ENCODE data around the gene STUB1.
A peak's percentile ranks its signal among the peaks of the same experiment; 100 is the strongest.

STUB1 gene

DNA sequence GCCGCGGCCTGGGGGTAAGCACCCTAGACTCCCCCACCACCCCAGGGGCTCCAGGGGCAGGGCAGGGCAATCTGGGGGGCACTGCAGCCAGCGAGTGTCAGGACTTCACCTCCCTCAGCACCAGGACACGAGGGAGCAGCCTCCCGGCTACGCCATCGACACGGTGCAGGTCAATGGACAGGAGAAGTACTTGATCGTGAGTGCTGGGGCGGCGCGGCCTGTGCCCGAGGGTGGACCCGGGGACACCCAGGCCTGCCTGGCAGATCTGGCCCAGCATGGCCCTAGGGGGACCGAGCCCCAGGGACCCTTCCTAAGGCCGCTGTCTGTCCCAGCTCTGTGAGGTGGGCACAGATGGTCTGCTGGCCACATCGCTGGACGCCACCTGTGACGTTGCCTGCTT lies 7.8 kb upstream of the STUB1 start:
- peaks cover 49 to 59% (median 52%) of the 10 kb centered on the region in 11 experiments for H3K36me3 ChIP-seq
- no peak overlapping the region for H3K27ac ChIP-seq
- peaks cover 14 to 35% (median 26%) of the 10 kb centered on the region in 10 experiments for H3K4me1 ChIP-seq
- H3K9ac ChIP-seq, result no peak overlapping the region
- peaks cover 12 to 29% (median 17%) of the 10 kb centered on the region in 11 experiments for H3K27me3 ChIP-seq
- H3K9me3 ChIP-seq (replicated peaks in 1 of 11), result no peaks in the 10 kb centered on the region
- no peak overlapping the region for H3K4me3 ChIP-seq
- no peak overlapping the region for H3K4me2 ChIP-seq
- peaks cover 34 to 90% (median 82%) of the 10 kb centered on the region in 11 experiments; a peak in 21 of 22 replicates for H4K20me1 ChIP-seq
- TF ChIP-seq Cebpa-rat (IDR thresholded peaks at IDR 0.05), result no peak

DNA sequence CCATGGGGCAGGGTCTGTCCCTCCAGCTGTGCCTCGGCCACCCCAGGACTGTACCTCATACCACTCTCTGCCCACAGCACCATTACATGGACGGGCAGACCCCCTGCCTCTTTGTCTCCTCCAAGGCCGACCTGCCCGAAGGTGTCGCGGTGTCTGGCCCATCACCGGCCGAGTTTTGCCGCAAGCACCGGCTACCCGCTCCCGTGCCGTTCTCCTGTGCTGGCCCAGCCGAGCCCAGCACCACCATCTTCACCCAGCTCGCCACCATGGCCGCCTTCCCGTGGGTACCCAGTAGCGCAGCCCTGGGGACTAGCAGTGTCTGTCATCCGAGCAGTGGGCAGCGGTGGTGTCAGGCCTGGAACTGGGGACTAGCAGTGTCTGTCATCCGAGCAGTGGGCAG lies 7.4 kb upstream of the STUB1 start:
- Histone ChIP-seq H3K9me3 (replicated peaks in 1 of 11) (no peaks in the 10 kb centered on the region), H3K4me3 (no peak overlapping the region), H3K27ac (no peak overlapping the region), H3K27me3 (peaks cover 12 to 29% (median 17%) of the 10 kb centered on the region in 11 experiments), H3K9ac (no peak overlapping the region), H4K20me1 (peaks cover 34 to 95% (median 82%) of the 10 kb centered on the region in 11 experiments; a peak in 21 of 22 replicates), H3K4me2 (no peak overlapping the region), H3K36me3 (peaks cover 49 to 59% (median 52%) of the 10 kb centered on the region in 11 experiments), H3K4me1 (peaks cover 11 to 32% (median 22%) of the 10 kb centered on the region in 10 experiments)
- TF ChIP-seq Cebpa-rat (IDR thresholded peaks at IDR 0.05), result no peak

DNA sequence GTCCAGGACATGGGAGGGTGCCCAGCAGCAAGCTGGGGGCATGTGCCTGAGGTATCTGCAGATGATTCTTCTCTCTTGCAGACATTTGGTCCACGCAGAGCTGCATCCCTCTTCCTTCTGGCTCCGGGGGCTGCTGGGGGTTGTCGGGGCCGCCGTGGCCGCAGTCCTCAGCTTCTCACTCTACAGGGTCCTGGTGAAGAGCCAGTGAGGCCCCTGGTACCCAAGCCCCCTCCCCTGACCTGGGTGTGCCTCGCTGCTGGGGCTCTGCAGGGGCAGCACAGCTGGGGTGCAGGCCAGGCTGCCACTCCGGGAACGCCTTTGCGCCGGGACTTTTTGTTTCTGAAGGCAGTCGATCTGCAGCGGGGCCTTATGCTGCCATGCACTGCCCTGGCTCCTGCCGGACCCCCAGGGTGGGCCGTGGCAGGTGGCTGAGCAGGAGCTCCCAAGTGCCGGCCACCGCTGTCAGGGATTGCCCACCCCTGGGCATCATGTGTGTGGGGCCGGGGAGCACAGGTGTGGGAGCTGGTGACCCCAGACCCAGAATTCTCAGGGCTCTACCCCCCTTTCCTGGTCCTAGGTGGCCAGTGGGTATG lies 6.7 kb upstream of the STUB1 start:
- Histone ChIP-seq H3K9me3 (replicated peaks in 1 of 11) (no peaks in the 10 kb centered on the region), H3K27ac (no peak overlapping the region), H3K4me3 (no peak overlapping the region), H3K4me1 (peaks cover 11 to 32% (median 23%) of the 10 kb centered on the region in 10 experiments), H3K9ac (no peak overlapping the region), H3K27me3 (peaks cover 12 to 29% (median 17%) of the 10 kb centered on the region in 11 experiments), H3K36me3 (peaks cover 49 to 59% (median 52%) of the 10 kb centered on the region in 11 experiments), H3K4me2 (no peak overlapping the region), H4K20me1 (peaks cover 34 to 99% (median 84%) of the 10 kb centered on the region in 11 experiments; a peak in 21 of 22 replicates)
- no peak for TF ChIP-seq Cebpa-rat (IDR thresholded peaks at IDR 0.05)

DNA sequence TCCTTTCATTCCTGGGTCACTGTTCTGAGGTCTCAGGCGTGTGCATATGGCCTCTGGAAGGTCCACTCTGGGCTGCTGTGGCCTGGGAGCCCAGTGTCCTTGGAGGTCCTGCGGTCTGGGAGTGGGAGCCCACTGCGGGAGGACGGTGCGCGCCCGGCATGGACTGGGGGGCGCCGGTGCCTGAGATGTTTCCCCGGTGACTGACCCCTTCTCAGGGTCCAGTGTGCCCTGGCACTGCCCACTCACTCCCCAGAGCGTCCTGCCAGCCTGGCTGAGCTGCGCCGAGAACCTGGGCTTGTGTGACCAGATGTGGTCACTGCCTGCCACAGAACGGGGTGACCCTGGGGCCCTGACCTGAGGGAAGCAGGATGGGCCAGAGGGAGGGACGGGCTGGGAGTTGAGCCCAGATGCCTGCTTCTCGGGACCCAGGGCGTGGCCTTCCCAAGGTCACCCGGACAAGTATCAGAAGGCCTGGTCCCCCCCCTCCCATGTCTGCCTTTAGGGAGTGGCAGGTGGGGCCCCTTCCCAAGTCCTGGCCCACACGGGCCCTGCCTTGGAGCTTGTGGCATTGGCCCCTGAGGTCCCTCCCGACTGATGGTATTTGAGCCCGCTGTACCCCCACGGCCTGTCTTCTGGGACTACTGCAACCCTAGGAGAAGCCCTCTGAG lies 5.9 kb upstream of the STUB1 start:
- Histone ChIP-seq H3K4me2 (peak overlapping the region in 7 of 11 experiments; percentile 21 to 48 (median 38); a peak in 9 of 22 replicates), H3K36me3 (peaks cover 48 to 55% (median 51%) of the 10 kb centered on the region in 11 experiments), H3K4me1 (peaks cover 5 to 34% (median 23%) of the 10 kb centered on the region in 10 experiments; a peak in 19 of 20 replicates), H4K20me1 (peaks cover 34 to 97% (median 81%) of the 10 kb centered on the region in 11 experiments; a peak in 21 of 22 replicates), H3K4me3 (no peak overlapping the region), H3K9me3 (replicated peaks in 1 of 11) (no peaks in the 10 kb centered on the region), H3K9ac (peak overlapping the region in 2 of 11 experiments; percentile 8 to 17; a peak in 2 of 22 replicates), H3K27ac (no peak overlapping the region), H3K27me3 (peaks cover 12 to 29% (median 17%) of the 10 kb centered on the region in 11 experiments)
- no peak for TF ChIP-seq Cebpa-rat (IDR thresholded peaks at IDR 0.05)

DNA sequence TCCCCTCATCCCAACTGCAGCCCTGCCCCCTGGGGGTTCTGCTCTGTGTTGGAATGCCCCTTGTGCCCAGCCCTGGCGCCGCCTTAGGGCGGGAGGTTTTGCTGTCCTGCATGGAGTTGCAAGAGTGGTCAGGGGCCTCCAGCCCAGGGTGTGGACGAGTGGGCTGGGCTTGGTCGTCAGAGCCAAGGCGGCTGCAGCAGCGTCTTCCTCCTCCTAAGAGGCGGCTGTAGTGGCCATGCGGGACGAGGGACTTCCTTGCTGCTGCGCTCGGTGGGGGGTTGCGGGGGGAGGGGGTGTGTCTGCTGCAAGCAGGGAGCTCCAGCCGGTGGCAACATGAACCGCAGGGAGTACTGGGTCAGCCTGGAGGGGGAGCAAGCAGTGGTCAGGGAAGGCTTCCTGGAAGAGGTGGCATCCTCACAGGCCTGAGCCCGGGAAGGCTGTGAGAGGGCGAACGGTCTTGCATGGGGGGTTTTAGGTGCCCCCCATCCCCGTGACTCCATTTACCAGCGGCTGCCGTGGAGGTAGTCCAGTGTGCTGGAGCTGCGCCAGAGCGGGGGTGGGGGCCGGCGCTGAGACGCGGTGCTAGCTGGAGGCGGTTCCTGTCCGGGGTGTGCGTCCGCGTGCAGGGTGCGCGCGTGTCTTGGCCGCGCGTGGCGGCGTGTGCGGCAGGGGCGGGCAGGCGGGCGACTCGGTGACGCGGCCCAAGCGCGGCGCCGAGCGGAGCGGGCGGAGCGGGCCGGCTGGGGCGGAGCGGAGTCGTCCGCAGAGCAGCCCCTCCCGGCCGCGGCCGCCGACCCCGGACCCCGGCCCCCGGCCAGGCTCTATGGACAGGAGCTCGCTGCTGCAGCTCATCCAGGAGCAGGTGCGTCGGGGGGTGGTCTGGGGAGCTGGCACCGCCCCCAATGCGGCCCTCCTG lies 5.0 kb upstream of the STUB1 start, which contains the start of gene RHBDL1:
TSS of gene RHBDL1 (plus strand) at position 704 of the 916 bp plus-strand sequence. CDS start at position 824, 120 bp downstream.
- H4K20me1 ChIP-seq, result peaks cover 34 to 89% (median 72%) of the 10 kb centered on the region in 11 experiments; a peak in 21 of 22 replicates
- H3K4me2 ChIP-seq, result peak within 1 kb of the TSS in 8 of 11 experiments; percentile 15 to 48 (median 36); a peak in 14 of 22 replicates
- TF ChIP-seq Cebpa-rat (IDR thresholded peaks at IDR 0.05), result no peak
- no peaks in the 10 kb centered on the region for H3K9me3 ChIP-seq (replicated peaks in 1 of 11)
- H3K36me3 ChIP-seq, result peaks cover 40 to 46% (median 43%) of the 10 kb centered on the region in 11 experiments
- H3K4me1 ChIP-seq, result peaks cover 0 to 27% (median 18%) of the 10 kb centered on the region in 10 experiments; a peak in 16 of 20 replicates
- peak within 1 kb of the TSS in 2 of 11 experiments; percentile 8 to 17; a peak in 2 of 22 replicates for H3K9ac ChIP-seq
- H3K27me3 ChIP-seq, result peaks cover 12 to 29% (median 17%) of the 10 kb centered on the region in 11 experiments
- no peak within 1 kb of the TSS for H3K4me3 ChIP-seq
- H3K27ac ChIP-seq, result no peak within 1 kb of the TSS

DNA sequence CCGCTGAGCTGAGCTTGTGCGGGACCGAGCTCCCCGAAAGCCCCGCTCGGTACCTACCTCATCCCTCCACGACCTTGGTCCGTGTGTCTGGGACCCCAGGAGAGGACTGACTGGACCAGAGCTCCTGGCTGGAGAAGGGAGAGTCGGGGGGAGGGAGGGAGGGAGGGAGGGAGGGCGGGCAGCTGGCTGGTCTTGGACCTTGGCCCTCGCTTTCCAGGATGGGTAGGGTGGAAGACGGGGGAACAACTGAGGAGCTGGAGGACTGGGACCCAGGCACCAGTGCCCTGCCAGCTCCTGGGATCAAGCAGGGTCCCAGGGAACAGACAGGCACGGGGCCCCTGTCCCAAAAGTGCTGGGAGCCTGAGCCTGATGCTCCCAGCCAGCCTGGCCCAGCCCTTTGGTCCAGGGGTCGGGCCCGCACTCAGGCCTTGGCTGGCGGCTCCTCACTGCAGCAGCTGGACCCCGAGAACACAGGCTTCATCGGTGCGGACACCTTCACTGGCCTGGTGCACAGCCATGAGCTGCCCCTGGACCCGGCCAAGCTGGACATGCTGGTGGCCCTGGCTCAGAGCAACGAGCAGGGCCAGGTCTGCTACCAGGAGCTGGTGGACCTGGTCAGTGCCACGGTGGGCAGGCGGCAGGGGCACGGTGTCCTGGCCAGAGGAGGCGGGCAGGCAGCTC lies 4.2 kb upstream of the STUB1 start:
- H3K4me2 ChIP-seq, result no peak overlapping the region

DNA sequence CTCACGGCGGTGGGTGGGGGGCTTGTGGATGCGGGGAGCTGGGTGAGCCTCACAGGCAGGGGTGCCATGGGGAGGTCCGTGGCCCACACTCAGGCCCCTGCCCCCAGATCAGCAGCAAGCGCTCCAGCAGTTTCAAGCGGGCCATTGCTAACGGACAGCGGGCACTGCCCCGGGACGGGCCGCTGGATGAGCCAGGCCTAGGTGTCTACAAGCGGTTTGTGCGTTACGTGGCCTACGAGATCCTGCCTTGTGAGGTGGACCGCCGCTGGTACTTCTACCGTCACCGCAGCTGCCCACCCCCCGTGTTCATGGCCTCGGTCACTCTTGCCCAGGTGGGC lies 3.7 kb upstream of the STUB1 start:
- H3K4me1 ChIP-seq, result peaks cover 9 to 32% (median 25%) of the 10 kb centered on the region in 10 experiments
- H3K9me3 ChIP-seq (replicated peaks in 1 of 11), result no peaks in the 10 kb centered on the region
- H4K20me1 ChIP-seq, result peaks cover 43 to 89% (median 71%) of the 10 kb centered on the region in 11 experiments; a peak in 21 of 22 replicates
- H3K36me3 ChIP-seq, result peaks cover 29 to 37% (median 33%) of the 10 kb centered on the region in 11 experiments
- H3K27ac ChIP-seq, result no peak overlapping the region
- peaks cover 12 to 29% (median 17%) of the 10 kb centered on the region in 11 experiments for H3K27me3 ChIP-seq
- TF ChIP-seq Cebpa-rat (IDR thresholded peaks at IDR 0.05), result no peak
- no peak overlapping the region for H3K9ac ChIP-seq
- no peak overlapping the region for H3K4me2 ChIP-seq
- H3K4me3 ChIP-seq, result no peak overlapping the region

More for the DNA sequence above, 4.2 kb upstream of the STUB1 start:
- H3K9me3 ChIP-seq (replicated peaks in 1 of 11), result no peaks in the 10 kb centered on the region
- H3K27me3 ChIP-seq, result peaks cover 12 to 29% (median 17%) of the 10 kb centered on the region in 11 experiments
- peaks cover 32 to 38% (median 35%) of the 10 kb centered on the region in 11 experiments for H3K36me3 ChIP-seq
- no peak for TF ChIP-seq Cebpa-rat (IDR thresholded peaks at IDR 0.05)
- H3K9ac ChIP-seq, result no peak overlapping the region
- no peak overlapping the region for H3K4me3 ChIP-seq
- peaks cover 4 to 26% (median 20%) of the 10 kb centered on the region in 10 experiments for H3K4me1 ChIP-seq
- no peak overlapping the region for H3K27ac ChIP-seq
- peaks cover 38 to 89% (median 70%) of the 10 kb centered on the region in 11 experiments; a peak in 21 of 22 replicates for H4K20me1 ChIP-seq

DNA sequence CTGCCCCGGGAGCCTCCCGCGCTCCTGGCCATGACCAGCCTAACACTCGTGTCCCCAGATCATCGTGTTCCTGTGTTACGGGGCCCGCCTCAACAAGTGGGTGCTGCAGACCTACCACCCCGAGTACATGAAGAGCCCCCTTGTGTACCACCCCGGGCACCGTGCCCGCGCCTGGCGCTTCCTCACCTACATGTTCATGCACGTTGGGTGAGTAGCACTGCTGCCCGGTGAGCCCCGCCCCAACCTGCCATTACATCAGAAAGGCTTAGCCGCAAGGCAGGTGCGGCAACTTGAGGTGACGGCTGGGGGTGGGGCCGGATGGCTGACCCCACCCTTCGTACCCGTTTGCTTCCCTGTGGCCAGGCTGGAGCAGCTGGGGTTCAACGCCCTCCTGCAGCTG lies 3.3 kb upstream of the STUB1 start:
- no peak overlapping the region for H3K27ac ChIP-seq
- peaks cover 31 to 38% (median 34%) of the 10 kb centered on the region in 11 experiments for H3K36me3 ChIP-seq
- H3K27me3 ChIP-seq, result peaks cover 12 to 29% (median 17%) of the 10 kb centered on the region in 11 experiments
- peaks cover 13 to 35% (median 29%) of the 10 kb centered on the region in 10 experiments for H3K4me1 ChIP-seq
- no peak overlapping the region for H3K9ac ChIP-seq
- TF ChIP-seq Cebpa-rat (IDR thresholded peaks at IDR 0.05), result no peak
- no peaks in the 10 kb centered on the region for H3K9me3 ChIP-seq (replicated peaks in 1 of 11)
- no peak overlapping the region for H3K4me2 ChIP-seq
- H3K4me3 ChIP-seq, result no peak overlapping the region
- peaks cover 47 to 90% (median 73%) of the 10 kb centered on the region in 11 experiments; a peak in 21 of 22 replicates for H4K20me1 ChIP-seq

Data from BLaER1 treated with 17β-estradiol and CSF1 and Interleukin-3, amounts not matched to agents 10 nM and 100 nM (cell line).